B cell (primary cell): ENCODE measurements around the gene WDR62. TPM values are rescaled to one million over a fixed set of nuclear protein-coding genes. Genes with fewer than 3 reads are reported as not detected.

Experiments used
- ATAC-seq: fragments of 200-7000 bp; cut with Tn5 transposase; one replicate; pipeline ENCODE4 v1.10.0; 2021; ENCODE audit warnings: low read depth, mild to moderate bottlenecking, moderate number of reproducible peaks, moderate library complexity
- CTCF ChIA-PET: fragments of 350-600 bp; sonication (Branson Sonifier 250); formaldehyde crosslinking; loops from one replicate; lab custom pipeline; 2021; ENCODE audit warnings: antibody characterized with exemption, inconsistent platforms; lab: Charles Lee
- POLR2A ChIA-PET: fragments of 350-600 bp; sonication (Branson Sonifier 250); formaldehyde crosslinking; loops from one replicate; lab custom pipeline; 2021; ENCODE audit warnings: antibody characterized with exemption; lab: Charles Lee
- DNase-seq: peaks from one replicate; pipeline ENCODE4 v3.0.0; 2013
- H2AFZ ChIP-seq: 2 replicates; pipeline ENCODE4 v1.6.1; 2012; ENCODE audit warnings: mild to moderate bottlenecking, low read depth, low read length; ENCODE audit not compliant: insufficient read depth, poor library complexity, severe bottlenecking
- H3K27ac ChIP-seq, 2 donors: 1 replicate in 1 of 2; 2 replicates in 1 of 2; pipeline ENCODE4 v1.5.1; 2012 to 2013; ENCODE audit warnings: low read length in 2 of 2, mild to moderate bottlenecking in 2 of 2, moderate library complexity in 1 of 2
- H3K27me3 ChIP-seq, 4 experiments: fragments of 200-600 bp in 1 of 4; sonication (generic) in 1 of 4; replicated peaks in 1 of 4; 1 replicate in 2 of 4; 2 replicates in 2 of 4; pipeline versions ENCODE4 v1.6.1 to v1.7.0; 2013 to 2016; ENCODE audit warnings: low read length in 3 of 4, mild to moderate bottlenecking in 2 of 4, mixed read lengths in 1 of 4, moderate library complexity in 1 of 4; ENCODE audit not compliant: insufficient read depth in 4 of 4, control insufficient read depth in 3 of 4; ENCODE audit errors: control extremely low read depth in 1 of 4
- H3K36me3 ChIP-seq, 2 experiments: replicated peaks in 1 of 2; 1 replicate in 1 of 2; 2 replicates in 1 of 2; pipeline versions ENCODE4 v1.6.1 to v1.7.1; 2013; ENCODE audit warnings: low read length in 1 of 2; ENCODE audit not compliant: insufficient read depth in 2 of 2, control insufficient read depth in 1 of 2; ENCODE audit errors: control extremely low read depth in 1 of 2, extremely low read depth in 1 of 2
- H3K4me1 ChIP-seq, 2 donors: fragments of 200-600 bp in 1 of 2; sonication (generic) in 1 of 2; 1 replicate in 1 of 2; 2 replicates in 1 of 2; pipeline versions ENCODE4 v1.5.1 to v1.6.1; 2013 to 2017; ENCODE audit warnings: low read length in 2 of 2; ENCODE audit not compliant: control insufficient read depth in 2 of 2, insufficient read depth in 2 of 2
- H3K4me2 ChIP-seq: replicated peaks from 2 replicates; pipeline ENCODE3; 2012; ENCODE audit warnings: mild to moderate bottlenecking, low read depth, low read length; ENCODE audit not compliant: poor library complexity, severe bottlenecking
- H3K4me3 ChIP-seq, 5 experiments: fragments of 200-600 bp in 1 of 5; sonication (generic) in 1 of 5; 1 replicate in 3 of 5; 2 replicates in 2 of 5; pipeline versions ENCODE4 v1.5.1 to v1.7.0; 2011 to 2016; ENCODE audit warnings: low read length in 4 of 5, mild to moderate bottlenecking in 4 of 5, low read depth in 2 of 5, control low read depth in 1 of 5, moderate library complexity in 1 of 5; ENCODE audit not compliant: insufficient read depth in 1 of 5; ENCODE audit errors: control extremely low read depth in 1 of 5, extremely low read depth in 1 of 5
- H3K79me2 ChIP-seq: fragments of 200-600 bp; sonication (generic); one replicate; pipeline ENCODE4 v1.6.0; 2016; ENCODE audit warnings: low read length; ENCODE audit not compliant: control insufficient read depth, insufficient read depth
- H3K9ac ChIP-seq: fragments of 200-600 bp; sonication (generic); 2 replicates; pipeline ENCODE4 v1.6.1; 2017; ENCODE audit warnings: mild to moderate bottlenecking, low read length, moderate library complexity
- H3K9me3 ChIP-seq, 3 donors: one replicate each; pipeline versions ENCODE4 v1.6.1 to v1.7.1; 2013; ENCODE audit warnings: low read length in 2 of 3; ENCODE audit not compliant: control insufficient read depth in 2 of 3, insufficient read depth in 1 of 3; ENCODE audit errors: control extremely low read depth in 1 of 3
- H4K20me1 ChIP-seq: 2 replicates; pipeline ENCODE4 v1.6.0; 2012; ENCODE audit warnings: mild to moderate bottlenecking, low read length; ENCODE audit not compliant: insufficient read depth, control insufficient read depth, poor library complexity, severe bottlenecking
- H3K27ac Mint-ChIP-seq: one replicate; pipeline ENCODE4 v1.8.0; 2021; ENCODE audit warnings: mixed read lengths
- H3K27me3 Mint-ChIP-seq: one replicate; pipeline ENCODE4 v1.8.0; 2021; ENCODE audit warnings: mixed read lengths
- H3K4me1 Mint-ChIP-seq: one replicate; pipeline ENCODE4 v1.8.0; 2021; ENCODE audit warnings: mixed read lengths
- H3K4me3 Mint-ChIP-seq: one replicate; pipeline ENCODE4 v1.8.0; 2021; ENCODE audit warnings: mixed read lengths
- H3K9me3 Mint-ChIP-seq: one replicate; pipeline ENCODE4 v1.8.0; 2022; ENCODE audit warnings: mixed read lengths; ENCODE audit not compliant: insufficient read depth
- CTCF ChIP-seq: fragments of 200-600 bp; IDR thresholded peaks from one replicate; pipeline ENCODE4 v1.8.0; 2022; ENCODE audit warnings: antibody characterized with exemption, mild to moderate bottlenecking
- EZH2 ChIP-seq: IDR thresholded peaks from 2 replicates; pipeline ENCODE4 v1.6.1; 2012; ENCODE audit warnings: borderline replicate concordance, low read depth, mild to moderate bottlenecking, moderate library complexity, low read length; ENCODE audit not compliant: insufficient read depth, poor library complexity, severe bottlenecking
- WGBS: methylation state at CpG from one replicate; pipeline ENCODE4 v1.1.5; 2013; ENCODE audit warnings: missing lambda C conversion rate; ENCODE audit not compliant: insufficient coverage; 5-methylcytosine and 5-hydroxymethylcytosine counted together
- intact Hi-C: fragments of 100-400 bp; cut with micrococcal nuclease; formaldehyde crosslinking; loops from one replicate; pipeline ENCODE4 v1.10.0; 2022
- polyA plus RNA-seq: library from polyadenylated mRNA; depleted of rRNA; stranded (reverse); fragments of >200 nt; gene quantifications from 2 replicates; pipeline ENCODE4 v1.2.3, GENCODE V29; 2012
- total RNA-seq, 2 donors: library from RNA; stranded (reverse); fragments of 120-200 nt in 1 of 2; gene quantifications; 1 replicate in 1 of 2; 2 replicates in 1 of 2; pipeline versions ENCODE4 v1.2.3 to v1.2.4, GENCODE V29; 2013 to 2022

WDR62 gene
- total and polyA plus RNA-seq, 2 donors (not counting 1 experiment from before 2014, with no cell fraction given), result 1.8 to 1.9 TPM

- intact Hi-C loops, result loop anchor here (2.0 to 10.0 kb wide), 2 partner anchors 116 to 154 kb away; no protein-coding TSS in a partner anchor
Measured at GRCh38 chr19:36058481-36059179, 3.9 kb downstream of the WDR62 start.

More at GRCh38 chr19:36058481-36059179, 3.9 kb downstream of the WDR62 start:
- DNase-seq, result no peak
- ATAC-seq, result no peak
- no peak overlapping the region for H3K27ac ChIP-seq
- Mint-ChIP-seq H3K27me3 (no peaks in the 10 kb centered on the region), H3K27ac (no peak overlapping the region), H3K4me3 (no peak overlapping the region), H3K4me1 (peaks cover 13% of the 10 kb centered on the region), H3K9me3 (no peaks in the 10 kb centered on the region)
- 96% methylated on average over 11 of the region's 12 CpGs for WGBS
- H2AFZ ChIP-seq, result no peak overlapping the region
- POLR2A ChIA-PET, result no interaction called here
- no peaks in the 10 kb centered on the region for H3K36me3 ChIP-seq
- no peaks in the 10 kb centered on the region for H4K20me1 ChIP-seq
- H3K4me2 ChIP-seq, result no peak overlapping the region
- peaks cover 18% of the 10 kb centered on the region for H3K79me2 ChIP-seq
- H3K27me3 ChIP-seq, result no peaks in the 10 kb centered on the region
- H3K4me3 ChIP-seq, result no peak overlapping the region
- CTCF ChIA-PET, result interaction anchor here (0.9 kb wide), 1 partner anchor 69 kb away, joined by 5 read pairs; no protein-coding TSS in a partner anchor
- H3K9ac ChIP-seq, result no peak overlapping the region
- H3K4me1 ChIP-seq, result peaks cover 5 to 10% of the 10 kb centered on the region in 2 donors
- TF ChIP-seq CTCF (no peak), EZH2 (no peak)
- H3K9me3 ChIP-seq, result no peaks in the 10 kb centered on the region
